ENCODE results near the gene SCYGR7. TPM values are rescaled to one million over a fixed set of nuclear protein-coding genes. Genes with fewer than 3 reads are reported as not detected.
A peak's percentile ranks its signal among the peaks of the same experiment; 100 is the strongest.

SCYGR7 gene
- total and polyA plus RNA-seq, 2 of the 13 experiments (the other 11 are each of a cell fraction or from before 2014, with no cell fraction given): not detected

GRCh38 chr2:227774011-227774624 is 46.0 kb downstream of the SCYGR7 start (continued):
- no peak for TF ChIP-seq GABPA (IDR thresholded peaks at IDR 0.05; ENCODE audit: low read depth, low read length)
- TF ChIP-seq GABPA (CRISPR knock-in tag; IDR thresholded peaks at IDR 0.05; ENCODE audit: low read depth): 0 out of 2 replicates have a peak, but pooled peaks have one; percentile 9
- no peak for TF ChIP-seq ZNF670 (CRISPR knock-in tag; IDR thresholded peaks at IDR 0.05; ENCODE audit: borderline replicate concordance)
- TF ChIP-seq SRF (IDR thresholded peaks at IDR 0.05; ENCODE audit: low read depth, low read length): no peak
- TF ChIP-seq GPN1 (CRISPR knock-in tag; IDR thresholded peaks at IDR 0.05; ENCODE audit: borderline replicate concordance): no peak
- TF ChIP-seq ZNF784 (CRISPR knock-in tag; IDR thresholded peaks at IDR 0.05; ENCODE audit: borderline replicate concordance): 0 out of 2 replicates have a peak, but pooled peaks have one; percentile 21
- no peak for TF ChIP-seq SOX13 (IDR thresholded peaks at IDR 0.05)
- TF ChIP-seq SOX13 (CRISPR knock-in tag; conservative IDR thresholded peaks at IDR 0.05 in 1 of 2, IDR thresholded peaks at IDR 0.05 in 1 of 2): peak in 1 of 2 experiments; percentile 44; a peak in 1 of 4 replicates
- TF ChIP-seq CBFB (CRISPR knock-in tag; IDR thresholded peaks at IDR 0.05): 0 out of 2 replicates have a peak, but pooled peaks have one; percentile 27
- TF ChIP-seq XRCC5 (optimal IDR thresholded peaks at IDR 0.05; ENCODE audit: low read length): peak; percentile 24
- no peak for TF ChIP-seq ZNF282 (IDR thresholded peaks at IDR 0.05; ENCODE audit: partially characterized antibody)
- TF ChIP-seq TCF7 (IDR thresholded peaks at IDR 0.05; ENCODE audit: low read depth): peak; percentile 45; the same call in 1 of the 2 replicates
- no peak for TF ChIP-seq PATZ1 (CRISPR knock-in tag; IDR thresholded peaks at IDR 0.05)
- no peak for TF ChIP-seq TFAP4 (IDR thresholded peaks at IDR 0.05; ENCODE audit: borderline replicate concordance, low read depth)
- TF ChIP-seq ZNF616 (CRISPR knock-in tag; IDR thresholded peaks at IDR 0.05; ENCODE audit: low read depth): no peak
- no peak for TF ChIP-seq HOXA5 (CRISPR knock-in tag; IDR thresholded peaks at IDR 0.05)
- TF ChIP-seq SCMH1 (CRISPR knock-in tag; IDR thresholded peaks at IDR 0.05; ENCODE audit: borderline replicate concordance): no peak
- TF ChIP-seq ZNF589 (CRISPR knock-in tag; conservative IDR thresholded peaks at IDR 0.05): no peak
